Heart left ventricle (tissue), 13 donors: ENCODE data around the gene MRPL12.

ENCODE experiments used
- POLR2A ChIP-seq, 2 donors: fragments of 450-650 bp; IDR thresholded peaks; one replicate each; pipeline ENCODE4 v1.6.1; 2017; ENCODE audit warnings: antibody characterized with exemption in 2 of 2, mild to moderate bottlenecking in 2 of 2, moderate library complexity in 2 of 2
- TF ChIP-seq, protein P1 (sequence below), 12 donors: fragments of 200-600 bp; sonication (generic) in 4 of 12; IDR thresholded peaks; one replicate each; pipeline versions ENCODE4 v1.5.0 to v1.8.0; 2018 to 2022; ENCODE audit warnings: antibody characterized with exemption in 12 of 12, mild to moderate bottlenecking in 5 of 12
- donor health status: ischemic (EF 13 %, LVEDD 7.1; RV severe dilation, severe dysfunction).
- donor health status: DM: no; HTN: yes; CAD: no.
- donor health status: DM: no; HTN: no; CAD: no.
- donor health status: ischemic (EF 25% LVEDD 6.9; RV normal size, moderate dysfunction).
- donor health status: ischemic (EF 25% LVEDD 5.7; RV mildly dilated, moderate dysfunction).
- donor health status: ischemic (EF 35%, LVEDD 5.7; RV mildly dilated, moderate dysfunction).
- donor health status: nonischemic (EF 11% LVEDD 7.7; RV severe dilation, severe dysfunction).
- donor health status: DM: yes; HTN: yes; CAD: no.
- donor health status: PGD.
- donor health status: ischemic (EF 29% LVEDD 5.4; RV normal size, mild dysfunction).
- donor health status: nonischemic (EF 23%, LVEDD 6.1; RV moderate dilation, normal function).

DNA sequence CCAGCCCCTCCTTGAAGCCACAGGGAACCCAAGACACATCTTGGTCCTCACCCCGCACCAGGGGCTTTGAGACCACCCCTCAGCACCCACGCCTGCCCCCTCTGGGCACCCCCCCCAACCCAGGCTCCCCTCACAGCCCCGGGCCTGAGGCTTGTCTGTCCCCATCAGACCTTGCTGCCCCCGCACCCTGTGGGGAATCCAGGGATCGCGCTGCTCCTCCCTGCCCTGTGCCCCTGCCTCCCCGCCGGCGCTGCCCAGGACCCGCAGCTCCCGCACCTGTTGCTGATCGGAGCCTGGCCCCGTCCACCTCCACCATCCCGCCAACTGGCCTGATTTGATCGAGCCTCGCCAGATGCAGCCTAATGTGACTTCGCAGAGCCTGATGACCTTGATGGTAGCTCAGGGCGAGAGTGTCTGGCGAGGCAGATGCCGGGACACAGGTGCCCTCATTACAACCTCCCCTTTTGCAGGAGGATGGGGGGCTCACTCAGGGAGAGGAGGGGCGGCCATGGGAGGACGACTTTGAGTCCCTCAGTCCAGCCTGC is 38.0 kb downstream of the MRPL12 start:
- TF ChIP-seq, protein P1, sequence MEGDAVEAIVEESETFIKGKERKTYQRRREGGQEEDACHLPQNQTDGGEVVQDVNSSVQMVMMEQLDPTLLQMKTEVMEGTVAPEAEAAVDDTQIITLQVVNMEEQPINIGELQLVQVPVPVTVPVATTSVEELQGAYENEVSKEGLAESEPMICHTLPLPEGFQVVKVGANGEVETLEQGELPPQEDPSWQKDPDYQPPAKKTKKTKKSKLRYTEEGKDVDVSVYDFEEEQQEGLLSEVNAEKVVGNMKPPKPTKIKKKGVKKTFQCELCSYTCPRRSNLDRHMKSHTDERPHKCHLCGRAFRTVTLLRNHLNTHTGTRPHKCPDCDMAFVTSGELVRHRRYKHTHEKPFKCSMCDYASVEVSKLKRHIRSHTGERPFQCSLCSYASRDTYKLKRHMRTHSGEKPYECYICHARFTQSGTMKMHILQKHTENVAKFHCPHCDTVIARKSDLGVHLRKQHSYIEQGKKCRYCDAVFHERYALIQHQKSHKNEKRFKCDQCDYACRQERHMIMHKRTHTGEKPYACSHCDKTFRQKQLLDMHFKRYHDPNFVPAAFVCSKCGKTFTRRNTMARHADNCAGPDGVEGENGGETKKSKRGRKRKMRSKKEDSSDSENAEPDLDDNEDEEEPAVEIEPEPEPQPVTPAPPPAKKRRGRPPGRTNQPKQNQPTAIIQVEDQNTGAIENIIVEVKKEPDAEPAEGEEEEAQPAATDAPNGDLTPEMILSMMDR (IDR thresholded peaks at IDR 0.05) = no peak
- TF ChIP-seq POLR2A (IDR thresholded peaks at IDR 0.05) = no peak
